ENCODE data around the gene PIK3CB. TPM values are rescaled to one million over a fixed set of nuclear protein-coding genes. Genes with fewer than 3 reads are reported as not detected.
"Not testable (repeated sequence)": the region's sequence is repeated elsewhere in the genome, so short reads cannot be mapped to it uniquely, and the experiment has no call there.

PIK3CB gene
- total and polyA plus RNA-seq, 11 donors = 6.9 to 38.1 (median 29.4) TPM

GRCh38 chr3:138681463-138682220, 153.1 kb downstream of the PIK3CB start:
- Histone ChIP-seq H3K36me3 (peaks cover 0 to 92% (median 55%) of the 10 kb centered on the region in 9 donors), H3K27ac (no peak overlapping the region), H3K4me3 (no peak overlapping the region), H3K4me1 (no peaks in the 10 kb centered on the region), H3K27me3 (no peaks in the 10 kb centered on the region), H3K9me3 (peaks cover 0 to 8% (median under 1%) of the 10 kb centered on the region in 12 donors)
- 83 to 88% (median 86%) methylated on average over 5 of the region's 5 CpGs for WGBS, 4 donors
- ATAC-seq = no peak
- DNase-seq = no peak
- intact Hi-C loops (cut with DNase I) = loop anchor here in 4 of 10 donors (5.0 to 10.0 kb wide), 2 partner anchors 84 to 87 kb away; partner anchors contain the start of gene CEP70 (in 3 of the 4)
- TF ChIP-seq POLR2A (IDR thresholded peaks at IDR 0.05) (no peak), CTCF (IDR thresholded peaks at IDR 0.05) (no peak)

GRCh38 chr3:138680974-138681373, 153.8 kb downstream of the PIK3CB start:
- intact Hi-C loops (cut with DNase I) = loop anchor here in 4 of 10 donors (5.0 to 10.0 kb wide), 2 partner anchors 84 to 86 kb away; partner anchors contain the start of gene CEP70 (in 3 of the 4)
- H3K4me1 ChIP-seq, H3K27ac ChIP-seq, H3K4me3 ChIP-seq, ATAC-seq, H3K27me3 ChIP-seq, DNase-seq: not testable (repeated sequence)
- Histone ChIP-seq H3K9me3 (peaks cover 0 to 15% (median 4%) of the 10 kb centered on the region in 12 donors), H3K36me3 (peaks cover 0 to 89% (median 51%) of the 10 kb centered on the region in 9 donors)
- 72 to 92% (median 90%) methylated on average over 6 of the region's 6 CpGs for WGBS, 4 donors

GRCh38 chr3:138678874-138679392, 155.8 kb downstream of the PIK3CB start:
- intact Hi-C loops (cut with DNase I) = loop anchor here in 1 of 10 donors (5.0 kb wide), 1 partner anchor 67 kb away; no protein-coding TSS in a partner anchor
- no peak for TF ChIP-seq CTCF (IDR thresholded peaks at IDR 0.05)
- no peak for TF ChIP-seq POLR2A (IDR thresholded peaks at IDR 0.05)
- ATAC-seq = no peak
- Histone ChIP-seq H3K9me3 (peaks cover 0 to 32% (median 13%) of the 10 kb centered on the region in 12 donors), H3K27me3 (no peaks in the 10 kb centered on the region), H3K27ac (no peak overlapping the region), H3K4me1 (peaks cover 0 to 1% (median 0%) of the 10 kb centered on the region in 12 donors), H3K36me3 (peaks cover 0 to 85% (median 56%) of the 10 kb centered on the region in 9 donors), H3K4me3 (no peak overlapping the region)
- 88 to 96% (median 92%) methylated on average over 5 of the region's 5 CpGs for WGBS, 4 donors
- no peak for DNase-seq

GRCh38 chr3:138678086-138678485, 156.6 kb downstream of the PIK3CB start:
- WGBS, 4 donors = 97 to 100% (median 99%) methylated on average over 1 of the region's 1 CpG
- Histone ChIP-seq H3K9me3 (peaks cover 0 to 32% (median 13%) of the 10 kb centered on the region in 12 donors), H3K36me3 (peaks cover 0 to 85% (median 50%) of the 10 kb centered on the region in 9 donors), H3K4me3 (no peak overlapping the region), H3K27me3 (no peaks in the 10 kb centered on the region), H3K27ac (no peak overlapping the region), H3K4me1 (peaks cover 0 to 5% (median 0%) of the 10 kb centered on the region in 12 donors)
- ATAC-seq (no peak), DNase-seq (no peak)
- TF ChIP-seq CTCF (IDR thresholded peaks at IDR 0.05) = no peak
- TF ChIP-seq POLR2A (IDR thresholded peaks at IDR 0.05) = no peak
- intact Hi-C loops (cut with DNase I) = loop anchor here in 1 of 10 donors (5.0 kb wide), 1 partner anchor 66 kb away; no protein-coding TSS in a partner anchor

All from heart left ventricle (tissue), 16 donors.